IMR-90 (cell line): ENCODE measurements around the gene ALOXE3.

ENCODE experiments used
- CEBPB ChIP-seq: IDR thresholded peaks from 2 replicates; pipeline ENCODE4 v1.6.1; 2012; ENCODE audit warnings: low read depth, low read length, improper control_type of control experiment
- FOS ChIP-seq: fragments of 150-350 bp; IDR thresholded peaks from 2 replicates; pipeline ENCODE4 v1.6.1; 2016; ENCODE audit warnings: low read depth, low read length
- MXI1 ChIP-seq: IDR thresholded peaks from 2 replicates; pipeline ENCODE4 v1.6.1; 2012; ENCODE audit warnings: low read depth, mild to moderate bottlenecking, low read length, moderate library complexity, borderline replicate concordance
- NFE2L2 ChIP-seq: fragments of 150-350 bp; IDR thresholded peaks from 2 replicates; pipeline ENCODE4 v1.6.1; 2016; ENCODE audit warnings: low read depth, mild to moderate bottlenecking, low read length
- POLR2A ChIP-seq: IDR thresholded peaks from 2 replicates; pipeline ENCODE4 v1.6.1; 2012; ENCODE audit warnings: mild to moderate bottlenecking, low read depth, low read length
- RAD21 ChIP-seq: IDR thresholded peaks from 2 replicates; pipeline ENCODE4 v1.6.1; 2012; ENCODE audit warnings: low read length, improper control_type of control experiment
- RFX5 ChIP-seq: IDR thresholded peaks from 2 replicates; pipeline ENCODE4 v1.8.0; 2012; ENCODE audit warnings: low read depth, mild to moderate bottlenecking, low read length, moderate library complexity
- TF ChIP-seq, protein P1 (sequence below): conservative IDR thresholded peaks from 2 replicates; pipeline ENCODE4 v1.5.1; 2012; ENCODE audit warnings: mild to moderate bottlenecking, low read depth, low read length, improper control_type of control experiment
- TF ChIP-seq, protein P2 (sequence below): fragments of 150-350 bp; IDR thresholded peaks from 2 replicates; pipeline ENCODE4 v1.6.1; 2016; ENCODE audit warnings: low read depth, mild to moderate bottlenecking, low read length, moderate library complexity, borderline replicate concordance

DNA sequence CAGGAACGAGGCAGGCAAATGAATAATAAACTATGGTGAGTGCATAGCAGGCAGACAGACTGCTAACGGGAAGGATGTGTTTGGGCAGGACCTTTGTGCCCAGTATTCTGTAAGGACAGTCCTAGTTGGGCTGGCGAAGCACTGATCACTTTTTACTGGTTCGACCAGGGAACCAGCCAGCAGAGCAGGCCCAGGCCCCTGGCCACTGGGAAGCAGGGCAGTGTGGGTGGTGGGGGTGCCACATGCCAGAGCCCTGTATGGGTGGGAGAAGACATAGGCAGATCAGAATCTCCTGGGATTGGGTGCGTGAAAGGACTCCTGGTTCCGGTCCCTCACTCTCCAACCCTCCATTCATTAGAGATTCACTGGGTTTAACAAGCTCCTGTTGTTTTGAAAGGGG is 48.4 kb upstream of the ALOXE3 start:
- TF ChIP-seq POLR2A, result no peak
- TF ChIP-seq CEBPB, result no peak
- TF ChIP-seq, protein P1, sequence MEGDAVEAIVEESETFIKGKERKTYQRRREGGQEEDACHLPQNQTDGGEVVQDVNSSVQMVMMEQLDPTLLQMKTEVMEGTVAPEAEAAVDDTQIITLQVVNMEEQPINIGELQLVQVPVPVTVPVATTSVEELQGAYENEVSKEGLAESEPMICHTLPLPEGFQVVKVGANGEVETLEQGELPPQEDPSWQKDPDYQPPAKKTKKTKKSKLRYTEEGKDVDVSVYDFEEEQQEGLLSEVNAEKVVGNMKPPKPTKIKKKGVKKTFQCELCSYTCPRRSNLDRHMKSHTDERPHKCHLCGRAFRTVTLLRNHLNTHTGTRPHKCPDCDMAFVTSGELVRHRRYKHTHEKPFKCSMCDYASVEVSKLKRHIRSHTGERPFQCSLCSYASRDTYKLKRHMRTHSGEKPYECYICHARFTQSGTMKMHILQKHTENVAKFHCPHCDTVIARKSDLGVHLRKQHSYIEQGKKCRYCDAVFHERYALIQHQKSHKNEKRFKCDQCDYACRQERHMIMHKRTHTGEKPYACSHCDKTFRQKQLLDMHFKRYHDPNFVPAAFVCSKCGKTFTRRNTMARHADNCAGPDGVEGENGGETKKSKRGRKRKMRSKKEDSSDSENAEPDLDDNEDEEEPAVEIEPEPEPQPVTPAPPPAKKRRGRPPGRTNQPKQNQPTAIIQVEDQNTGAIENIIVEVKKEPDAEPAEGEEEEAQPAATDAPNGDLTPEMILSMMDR, result no peak
- TF ChIP-seq, protein P2, sequence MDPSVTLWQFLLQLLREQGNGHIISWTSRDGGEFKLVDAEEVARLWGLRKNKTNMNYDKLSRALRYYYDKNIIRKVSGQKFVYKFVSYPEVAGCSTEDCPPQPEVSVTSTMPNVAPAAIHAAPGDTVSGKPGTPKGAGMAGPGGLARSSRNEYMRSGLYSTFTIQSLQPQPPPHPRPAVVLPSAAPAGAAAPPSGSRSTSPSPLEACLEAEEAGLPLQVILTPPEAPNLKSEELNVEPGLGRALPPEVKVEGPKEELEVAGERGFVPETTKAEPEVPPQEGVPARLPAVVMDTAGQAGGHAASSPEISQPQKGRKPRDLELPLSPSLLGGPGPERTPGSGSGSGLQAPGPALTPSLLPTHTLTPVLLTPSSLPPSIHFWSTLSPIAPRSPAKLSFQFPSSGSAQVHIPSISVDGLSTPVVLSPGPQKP, result no peak
- no peak for TF ChIP-seq MXI1
- no peak for TF ChIP-seq FOS
- TF ChIP-seq RAD21, result no peak
- no peak for TF ChIP-seq NFE2L2
- TF ChIP-seq RFX5, result no peak
